ENCODE data around the gene GRP.

Gene GRP

GRCh38 chr18:59202258-59202820 is 17.6 kb upstream of the GRP start:
- TF ChIP-seq CTCF (IDR thresholded peaks at IDR 0.05; ENCODE audit: low read depth, low read length): no peak
- Histone ChIP-seq H3K27ac (no peak overlapping the region), H3K4me3 (ENCODE audit: low read depth, low read length) (no peak overlapping the region), H3K27me3 (ENCODE audit: insufficient read depth, low read depth, severe bottlenecking) (no peaks in the 10 kb centered on the region), H3K9me3 (ENCODE audit: severe bottlenecking) (no peaks in the 10 kb centered on the region), H3K36me3 (no peaks in the 10 kb centered on the region)
- DNase-seq: no peak

- no peak for TF ChIP-seq CTCF (IDR thresholded peaks at IDR 0.05; ENCODE audit: low read depth, low read length)
- Histone ChIP-seq H3K9me3 (ENCODE audit: severe bottlenecking) (no peaks in the 10 kb centered on the region), H3K36me3 (no peaks in the 10 kb centered on the region), H3K27me3 (ENCODE audit: insufficient read depth, low read depth, severe bottlenecking) (no peaks in the 10 kb centered on the region), H3K4me3 (ENCODE audit: low read depth, low read length) (no peak overlapping the region), H3K27ac (no peak overlapping the region)
- no peak for DNase-seq
These were observed 12.5 kb upstream of the GRP start for GRCh38 chr18:59207506-59207905.

- no peaks in the 10 kb centered on the region for H3K36me3 ChIP-seq
- H3K9me3 ChIP-seq (ENCODE audit: severe bottlenecking): no peaks in the 10 kb centered on the region
- H3K27me3 ChIP-seq (ENCODE audit: insufficient read depth, low read depth, severe bottlenecking): no peaks in the 10 kb centered on the region
- no peak for DNase-seq
- TF ChIP-seq CTCF (IDR thresholded peaks at IDR 0.05; ENCODE audit: low read depth, low read length): no peak
- no peak overlapping the region for H3K27ac ChIP-seq
- no peak overlapping the region for H3K4me3 ChIP-seq (ENCODE audit: low read depth, low read length)
These were observed 11.3 kb upstream of the GRP start for GRCh38 chr18:59208602-59209125.

GRCh38 chr18:59210299-59210698 is 9.7 kb upstream of the GRP start:
- H3K27me3 ChIP-seq (ENCODE audit: insufficient read depth, low read depth, severe bottlenecking): no peaks in the 10 kb centered on the region
- no peak for DNase-seq
- TF ChIP-seq CTCF (IDR thresholded peaks at IDR 0.05; ENCODE audit: low read depth, low read length): no peak
- H3K9me3 ChIP-seq (ENCODE audit: severe bottlenecking): no peaks in the 10 kb centered on the region
- no peak overlapping the region for H3K27ac ChIP-seq
- H3K4me3 ChIP-seq (ENCODE audit: low read depth, low read length): no peak overlapping the region
- H3K36me3 ChIP-seq: no peaks in the 10 kb centered on the region

GRCh38 chr18:59211629-59212028 is 8.3 kb upstream of the GRP start:
- no peaks in the 10 kb centered on the region for H3K9me3 ChIP-seq (ENCODE audit: severe bottlenecking)
- TF ChIP-seq CTCF (IDR thresholded peaks at IDR 0.05; ENCODE audit: low read depth, low read length): no peak
- H3K27me3 ChIP-seq (ENCODE audit: insufficient read depth, low read depth, severe bottlenecking): no peaks in the 10 kb centered on the region
- no peak overlapping the region for H3K4me3 ChIP-seq (ENCODE audit: low read depth, low read length)
- H3K36me3 ChIP-seq: no peaks in the 10 kb centered on the region
- H3K27ac ChIP-seq: no peak overlapping the region
- DNase-seq: no peak

GRCh38 chr18:59218018-59218417 is 1.9 kb upstream of the GRP start:
- Histone ChIP-seq H3K27ac (no peak overlapping the region), H3K4me3 (ENCODE audit: low read depth, low read length) (no peak overlapping the region), H3K9me3 (ENCODE audit: severe bottlenecking) (no peaks in the 10 kb centered on the region), H3K36me3 (no peaks in the 10 kb centered on the region), H3K27me3 (ENCODE audit: insufficient read depth, low read depth, severe bottlenecking) (peaks cover 9% of the 10 kb centered on the region)
- TF ChIP-seq CTCF (IDR thresholded peaks at IDR 0.05; ENCODE audit: low read depth, low read length): no peak
- DNase-seq: no peak
